ENCODE measurements around the gene PLEKHG5.
"Not testable (repeated sequence)": the region's sequence is repeated elsewhere in the genome, so short reads cannot be mapped to it uniquely, and the experiment has no call there.

PLEKHG5 gene

DNA sequence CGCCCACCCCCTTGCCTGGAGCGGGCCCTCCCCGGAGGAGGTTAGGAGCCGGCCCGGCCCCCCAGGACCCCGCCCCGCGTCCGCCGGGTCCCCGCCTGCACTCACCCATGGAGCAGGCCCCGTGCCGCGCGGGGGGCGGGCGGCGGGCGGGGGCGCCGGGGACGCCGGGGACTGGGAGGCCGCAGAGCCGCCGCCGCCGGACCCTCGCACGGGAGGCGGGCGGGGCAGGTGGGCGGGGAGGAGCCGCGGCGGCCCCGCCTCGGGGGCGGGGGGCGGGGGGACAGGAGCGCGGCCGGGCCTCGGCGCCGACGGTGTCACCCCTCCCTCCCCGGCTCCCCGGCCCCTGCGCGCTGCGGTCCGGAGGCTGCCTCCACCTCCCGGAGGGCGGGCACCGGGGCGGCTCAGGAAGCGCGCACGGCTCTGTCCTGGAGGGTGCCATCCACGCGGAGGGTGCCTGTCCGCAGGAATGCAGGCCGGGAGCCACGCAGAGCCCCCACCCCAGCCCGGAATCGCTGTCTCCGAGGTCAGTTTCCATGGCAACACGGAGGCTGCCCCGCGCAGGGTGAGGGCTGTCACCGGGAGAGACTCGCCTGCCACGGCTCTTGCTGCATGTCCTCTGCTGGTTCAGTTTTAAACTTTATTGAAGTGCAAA is 5.9 kb upstream of the PLEKHG5 start:
- DNase-seq (ENCODE audit: insufficient read length, low spot score) (no peak), FAIRE-seq (peak; percentile 13)

DNA sequence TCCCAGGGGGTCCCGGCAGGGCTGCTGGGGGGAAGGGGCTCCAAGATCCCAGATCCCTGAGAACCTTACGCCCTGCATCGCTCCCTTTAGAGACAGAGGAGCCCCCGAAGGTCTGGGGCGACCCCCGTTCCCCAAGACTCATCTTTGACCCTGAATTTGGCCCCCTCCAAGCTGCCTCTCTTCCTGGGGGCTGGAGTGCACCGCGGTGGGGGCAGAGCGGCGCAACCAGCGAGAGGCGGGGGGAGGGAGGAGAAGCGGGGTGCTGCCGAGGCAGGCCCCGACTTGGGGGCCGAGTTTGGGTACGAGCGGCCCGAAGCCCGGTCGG is 5.4 kb upstream of the PLEKHG5 start:
- FAIRE-seq (no peak), DNase-seq (ENCODE audit: insufficient read length, low spot score) (no peak)

DNA sequence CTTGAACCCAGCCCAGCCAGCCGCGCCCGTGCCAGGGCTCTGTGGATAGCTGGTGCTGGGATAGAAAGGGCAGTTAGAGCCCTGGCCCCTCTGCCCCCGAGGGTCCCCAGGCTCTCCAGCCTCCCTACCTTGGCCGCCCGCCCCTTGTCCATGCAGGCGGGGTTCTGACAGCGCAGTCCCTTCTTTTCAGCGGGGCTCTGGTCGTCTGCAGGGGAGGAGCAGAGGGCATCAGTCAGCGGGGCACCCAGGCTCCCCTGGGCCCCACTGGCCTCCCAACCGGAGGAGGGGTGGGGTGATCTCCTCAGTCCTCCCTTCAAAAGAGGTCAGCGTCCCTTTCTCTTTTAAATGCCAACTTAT is 4.9 kb upstream of the PLEKHG5 start:
- FAIRE-seq = no peak
- DNase-seq (ENCODE audit: insufficient read length, low spot score) = no peak

DNA sequence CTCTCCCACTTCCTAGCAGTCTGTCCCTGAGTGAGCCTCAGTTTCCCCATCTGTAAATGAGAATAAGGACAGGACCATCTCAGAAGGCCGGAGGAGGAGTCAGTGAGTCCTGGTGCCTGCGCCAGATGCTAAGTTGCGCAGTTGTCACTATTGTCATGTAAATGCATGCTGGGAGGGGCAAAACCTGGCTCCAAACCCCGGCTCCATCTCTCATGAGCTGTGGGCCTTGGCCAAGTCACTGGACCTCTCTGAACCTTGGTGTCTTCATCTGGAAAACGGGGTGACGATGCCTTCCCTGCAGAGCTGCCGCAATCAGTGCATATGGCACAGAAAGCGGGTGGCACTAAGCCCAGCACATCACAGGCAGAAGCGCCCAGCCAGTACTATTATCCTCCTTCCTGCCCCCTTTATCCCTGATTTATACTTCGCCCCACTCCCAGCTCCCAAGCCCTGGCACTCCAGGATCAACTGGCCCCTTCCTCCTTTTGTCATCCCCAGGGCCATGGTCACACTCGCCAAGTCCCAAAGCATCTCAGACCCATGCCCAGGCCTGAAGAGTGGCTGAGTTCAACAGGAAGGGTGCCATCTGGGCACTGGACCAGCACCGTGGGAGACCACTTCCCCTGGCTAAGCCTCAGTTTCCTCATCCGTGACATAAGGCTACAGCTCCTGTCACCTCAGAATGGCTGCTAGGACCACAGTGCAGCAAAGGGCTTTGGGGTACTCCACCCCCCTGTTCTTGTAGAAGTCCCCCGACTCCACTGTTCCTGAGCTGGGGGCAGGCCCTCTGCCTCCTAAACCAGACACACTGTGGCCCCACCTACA is 4.3 kb upstream of the PLEKHG5 start:
- no peak for FAIRE-seq
- no peak for DNase-seq (ENCODE audit: insufficient read length, low spot score)

DNA sequence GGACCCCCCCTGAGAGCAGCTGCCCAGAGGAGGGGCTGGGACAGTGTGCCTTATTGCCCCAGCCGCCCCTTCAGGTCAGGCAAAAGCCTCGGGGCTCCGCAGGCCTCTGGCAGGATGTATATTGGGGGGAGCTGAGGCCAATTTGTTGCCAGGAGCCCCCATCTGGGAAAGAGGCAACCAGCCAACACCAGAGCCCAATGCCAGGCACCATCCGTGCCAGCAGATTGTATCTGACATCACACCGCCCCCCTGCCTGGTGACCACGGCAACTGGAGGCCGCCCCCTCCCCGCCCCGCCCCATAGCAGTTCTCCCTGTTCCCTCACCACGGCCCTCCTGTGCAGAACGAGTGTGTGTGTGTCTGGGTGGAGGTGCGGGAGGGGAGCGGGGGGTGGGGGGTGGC is 3.6 kb upstream of the PLEKHG5 start:
- FAIRE-seq (peak; percentile 66), DNase-seq (ENCODE audit: insufficient read length, low spot score) (no peak)

DNA sequence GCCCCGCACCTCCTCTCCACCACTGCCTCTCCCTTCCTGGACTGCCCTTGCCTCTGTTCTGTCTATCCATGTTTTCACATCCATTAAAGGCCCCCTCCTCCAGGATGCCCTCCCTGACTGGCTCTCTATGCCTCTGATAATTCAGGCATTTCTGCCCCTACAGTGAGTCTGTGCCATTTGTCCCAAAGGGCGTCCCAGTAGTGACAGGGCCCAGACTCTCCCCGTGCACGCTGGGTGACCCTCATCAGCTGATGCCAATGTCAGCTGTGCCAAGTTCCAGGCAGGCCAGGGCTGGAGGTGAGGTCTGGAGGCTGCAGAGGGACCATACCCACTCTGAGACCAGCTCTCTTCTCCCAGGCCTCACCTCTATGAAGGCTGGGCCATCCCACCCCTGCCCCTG is 3.2 kb upstream of the PLEKHG5 start:
- FAIRE-seq (no peak), DNase-seq (ENCODE audit: insufficient read length, low spot score) (no peak)

DNA sequence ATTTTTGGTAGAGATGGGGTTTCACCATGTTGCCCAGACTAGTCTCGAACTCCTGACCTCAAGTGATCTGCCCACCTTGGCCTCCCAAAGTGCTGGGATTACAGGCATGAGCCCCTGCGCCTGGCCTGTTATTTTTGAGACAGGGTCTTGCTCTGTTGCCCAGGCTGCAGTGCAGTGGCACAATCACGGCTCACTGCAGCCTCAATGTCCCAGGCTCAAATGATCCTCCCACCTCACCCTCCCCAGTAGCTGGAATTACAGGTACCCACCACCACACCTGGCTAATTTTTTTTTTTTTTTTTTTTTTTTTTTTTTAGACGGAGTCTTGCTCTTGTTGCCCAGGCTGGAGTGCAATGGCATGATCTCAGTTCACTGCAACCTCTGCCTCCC is 2.4 kb upstream of the PLEKHG5 start:
- not testable (repeated sequence) for FAIRE-seq; DNase-seq (ENCODE audit: insufficient read length, low spot score)

DNA sequence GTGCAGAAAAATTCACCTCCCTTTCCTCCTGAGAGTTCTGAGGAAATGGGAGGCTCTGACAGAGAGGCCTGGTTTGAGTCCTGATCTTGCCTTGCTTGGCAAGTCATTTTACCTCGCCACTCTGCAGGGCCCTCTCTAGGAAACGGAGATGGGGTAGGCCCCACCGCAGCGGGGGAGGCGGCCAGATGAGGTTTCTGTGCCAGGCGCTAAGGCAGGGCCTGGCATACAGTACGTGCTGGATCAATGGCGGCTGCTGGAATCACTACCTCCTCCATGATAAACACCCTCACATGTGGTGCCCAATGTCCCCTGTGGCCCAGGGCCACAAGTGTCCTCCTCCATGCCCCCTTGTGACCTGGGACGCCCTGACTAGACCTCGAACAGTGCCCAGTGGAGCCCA is 499 bp upstream of the PLEKHG5 start:
- DNase-seq (ENCODE audit: insufficient read length, low spot score) (no peak), FAIRE-seq (no peak)

DNA sequence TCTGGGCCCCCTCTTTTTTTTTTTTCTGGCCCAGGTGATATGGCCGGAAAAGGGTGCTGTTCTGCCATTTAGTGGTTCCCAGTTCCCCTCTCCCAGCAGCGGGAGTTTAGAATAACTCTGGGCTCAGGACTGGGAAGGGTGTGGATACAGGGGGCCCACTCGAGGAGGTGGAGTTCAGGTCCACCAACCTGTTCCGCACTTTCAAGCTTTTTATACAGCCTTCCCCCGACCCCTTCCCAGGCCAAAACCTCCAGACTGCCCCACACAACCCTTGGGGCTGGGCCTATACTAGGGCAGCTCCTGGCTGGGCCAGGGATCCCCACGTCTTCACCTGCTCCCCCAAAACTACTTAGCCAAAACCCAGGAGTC is 402 bp downstream of the PLEKHG5 start:
- DNase-seq (ENCODE audit: insufficient read length, low spot score) (no peak), FAIRE-seq (no peak)

DNA sequence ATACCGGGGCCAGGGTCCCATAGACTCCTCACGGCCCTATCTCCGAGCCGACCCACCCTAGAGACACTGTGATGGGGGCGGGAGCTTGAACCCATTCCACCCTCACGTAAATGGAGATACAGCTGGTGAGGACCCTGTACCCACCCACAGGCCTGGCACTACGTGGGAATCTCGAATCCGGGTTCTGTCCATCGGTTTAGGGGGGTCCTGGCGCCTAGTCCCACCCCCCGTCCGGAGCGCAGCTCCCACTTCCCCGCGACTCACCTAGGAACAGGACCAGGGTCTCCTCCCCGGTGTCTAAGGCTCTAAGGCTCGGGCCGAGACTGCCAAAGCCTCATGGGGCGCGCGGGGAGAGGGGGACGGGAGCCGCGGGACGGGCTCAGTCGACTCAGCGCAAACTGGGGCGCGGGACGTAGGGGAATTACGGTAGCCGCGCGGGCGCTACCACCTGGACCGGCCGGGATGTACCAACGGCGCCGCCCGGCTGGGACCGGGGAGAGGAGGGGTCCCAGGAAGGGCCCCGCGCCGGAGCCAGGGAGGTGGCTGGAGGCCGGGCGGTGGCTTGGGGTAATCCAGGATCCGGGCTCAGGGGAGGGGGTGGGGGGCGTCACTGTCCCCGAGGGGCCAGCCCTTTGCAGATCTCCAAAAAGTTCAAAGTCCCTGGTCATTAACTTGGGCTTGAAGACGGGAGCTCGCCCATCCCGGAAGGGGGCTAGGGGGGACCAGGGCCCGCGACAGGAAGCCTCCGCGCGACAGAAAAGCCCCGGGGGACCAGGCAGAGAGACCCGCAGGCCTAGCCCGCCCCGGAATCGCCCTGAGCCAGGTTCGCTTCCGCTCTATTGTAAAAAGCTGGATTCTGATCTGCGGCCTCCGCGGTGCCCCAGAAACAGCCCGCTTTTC is 1.0 kb downstream of the PLEKHG5 start:
- peak; percentile 60 for DNase-seq (ENCODE audit: insufficient read length, low spot score)
- no peak for FAIRE-seq

DNA sequence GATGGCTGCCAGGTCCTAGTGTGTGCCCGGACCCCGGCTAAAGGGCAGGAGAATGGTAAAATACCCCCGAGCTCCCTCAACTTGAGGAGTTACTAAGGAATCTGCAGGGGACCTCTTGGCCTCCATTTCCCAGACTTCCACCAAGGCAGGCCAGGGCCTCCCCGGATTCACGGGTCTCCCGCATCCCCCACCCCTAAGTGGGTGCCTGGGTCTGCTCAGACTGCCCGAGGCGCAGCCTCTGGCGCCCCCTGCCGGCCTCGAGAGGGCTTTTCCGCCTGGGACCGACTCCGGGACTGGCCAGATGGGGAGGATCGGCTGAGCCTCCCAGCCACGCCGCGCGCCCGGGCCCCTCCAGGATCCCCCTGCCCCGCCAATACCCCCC is 1.7 kb downstream of the PLEKHG5 start:
- FAIRE-seq = no peak
- peak; percentile 81 for DNase-seq (ENCODE audit: insufficient read length, low spot score)

DNA sequence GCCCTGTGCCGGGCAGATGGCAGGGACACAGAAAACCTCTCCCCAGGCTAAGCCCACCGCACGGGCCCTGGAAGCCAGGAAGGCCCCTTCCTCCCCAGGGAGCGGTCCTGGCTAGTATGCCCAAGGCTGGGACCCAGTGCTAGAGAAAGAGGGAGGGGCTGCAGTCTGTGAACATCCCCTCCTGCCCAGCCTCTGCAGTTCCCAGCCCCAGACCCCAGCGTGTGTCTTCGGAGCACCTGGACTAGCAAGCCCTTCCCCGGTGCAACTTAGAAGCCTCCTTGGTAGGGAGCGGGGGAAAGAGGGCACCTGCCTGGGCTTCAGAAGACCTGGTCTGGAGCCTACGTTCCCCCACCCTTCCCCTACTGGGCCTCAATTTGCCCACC is 2.1 kb downstream of the PLEKHG5 start:
- DNase-seq (ENCODE audit: insufficient read length, low spot score) (no peak), FAIRE-seq (no peak)

DNA sequence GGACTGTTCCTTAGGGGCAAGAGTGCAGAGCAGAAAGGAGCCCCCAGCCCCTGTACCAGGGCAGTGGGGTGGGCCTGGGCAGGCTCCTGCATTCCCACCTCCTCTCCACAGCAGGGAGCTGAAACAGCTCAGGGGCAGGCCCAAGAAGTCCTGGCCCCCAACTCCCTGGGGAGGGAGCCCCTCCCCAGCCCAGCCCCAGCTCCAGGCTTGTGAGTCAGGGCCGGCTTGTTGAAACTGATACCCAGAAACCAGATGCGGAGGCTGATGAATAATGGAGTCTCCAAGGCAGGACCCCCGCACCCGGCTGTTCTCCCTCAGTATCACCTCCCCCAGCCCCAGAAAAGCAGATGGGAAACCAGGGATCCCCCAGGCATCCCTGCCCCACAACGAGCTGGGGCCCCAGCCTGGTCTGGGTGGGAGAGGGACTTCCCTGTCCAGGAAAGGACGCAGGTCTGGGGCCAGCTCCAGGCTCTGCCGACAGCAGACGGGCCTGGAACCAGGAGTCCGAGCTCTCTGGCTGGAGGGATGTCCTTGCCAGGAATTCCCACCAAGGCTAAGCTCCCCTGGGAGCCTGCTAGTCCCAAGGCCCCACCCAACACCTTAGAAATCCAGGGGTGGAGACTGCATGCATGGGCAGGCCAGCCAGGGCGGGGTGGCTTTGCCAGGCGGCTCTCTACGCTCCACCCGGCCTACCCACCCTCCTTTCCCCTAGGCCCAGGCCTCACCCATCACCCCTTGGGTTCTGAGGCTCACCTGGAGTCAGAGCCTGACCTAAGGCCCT is 2.7 kb downstream of the PLEKHG5 start:
- FAIRE-seq (no peak), DNase-seq (ENCODE audit: insufficient read length, low spot score) (no peak)

DNA sequence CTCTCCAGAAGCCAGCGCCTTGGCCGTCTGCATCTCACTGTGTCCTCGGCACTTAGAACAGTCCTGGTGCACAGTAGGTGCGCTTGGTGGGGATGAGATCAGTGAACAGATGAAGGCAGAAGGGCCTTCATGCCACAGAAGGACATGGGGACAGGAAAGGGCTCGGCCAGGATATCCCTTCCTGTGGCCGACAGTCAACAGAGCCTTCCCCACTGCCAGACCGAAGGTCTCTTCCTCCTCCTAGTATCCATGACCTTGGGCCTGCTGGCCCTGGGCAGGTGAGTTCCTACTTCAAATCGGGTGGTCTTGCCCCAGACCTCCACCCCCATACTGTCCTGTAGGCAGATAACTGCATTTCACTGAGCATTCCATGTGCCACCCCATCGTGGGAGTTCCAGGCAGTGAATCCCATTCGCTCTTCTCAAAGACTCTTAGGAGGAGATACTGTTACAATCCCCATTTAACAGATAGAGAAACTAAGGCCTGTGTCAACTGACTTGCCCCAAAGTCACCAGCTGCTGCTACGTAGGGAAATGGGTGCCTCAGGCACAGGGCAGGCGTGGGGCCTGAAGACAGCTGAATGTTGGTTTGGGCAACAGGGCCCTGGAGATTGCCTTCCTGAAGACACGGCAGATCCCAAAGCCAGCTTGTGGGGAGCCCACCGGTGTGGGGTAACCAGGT is 3.5 kb downstream of the PLEKHG5 start:
- DNase-seq (ENCODE audit: insufficient read length, low spot score) (no peak), FAIRE-seq (no peak)

DNA sequence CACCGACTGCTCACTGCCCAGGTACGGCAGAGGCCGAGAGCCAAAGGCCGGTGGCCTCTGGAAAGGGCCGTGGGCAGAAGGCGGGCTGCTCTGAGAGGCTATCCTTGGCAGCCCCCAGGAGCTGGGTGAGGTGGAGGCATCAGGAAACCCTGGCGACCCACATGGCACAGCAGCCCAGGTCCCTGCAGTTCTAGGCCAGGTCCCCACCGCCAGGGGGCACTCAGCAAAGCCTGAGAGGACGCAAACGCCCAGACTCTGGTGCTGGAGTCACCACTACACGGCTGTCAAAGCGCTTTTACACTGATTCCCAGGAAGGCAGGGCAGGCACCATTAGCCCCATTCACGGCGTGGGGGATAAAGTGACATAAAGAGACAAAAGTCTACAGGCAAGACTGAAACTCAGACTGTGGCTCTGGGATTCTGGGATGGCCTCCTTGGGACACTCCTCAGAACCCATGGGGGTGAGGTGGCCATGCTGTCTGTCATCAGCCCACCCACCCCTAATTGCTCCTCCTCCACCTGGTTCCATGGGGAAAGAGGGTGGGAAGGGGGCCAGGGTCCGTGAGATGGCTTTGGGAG is 4.9 kb downstream of the PLEKHG5 start:
- peak; percentile 84 for DNase-seq (ENCODE audit: insufficient read length, low spot score)
- FAIRE-seq = peak; percentile 54

DNA sequence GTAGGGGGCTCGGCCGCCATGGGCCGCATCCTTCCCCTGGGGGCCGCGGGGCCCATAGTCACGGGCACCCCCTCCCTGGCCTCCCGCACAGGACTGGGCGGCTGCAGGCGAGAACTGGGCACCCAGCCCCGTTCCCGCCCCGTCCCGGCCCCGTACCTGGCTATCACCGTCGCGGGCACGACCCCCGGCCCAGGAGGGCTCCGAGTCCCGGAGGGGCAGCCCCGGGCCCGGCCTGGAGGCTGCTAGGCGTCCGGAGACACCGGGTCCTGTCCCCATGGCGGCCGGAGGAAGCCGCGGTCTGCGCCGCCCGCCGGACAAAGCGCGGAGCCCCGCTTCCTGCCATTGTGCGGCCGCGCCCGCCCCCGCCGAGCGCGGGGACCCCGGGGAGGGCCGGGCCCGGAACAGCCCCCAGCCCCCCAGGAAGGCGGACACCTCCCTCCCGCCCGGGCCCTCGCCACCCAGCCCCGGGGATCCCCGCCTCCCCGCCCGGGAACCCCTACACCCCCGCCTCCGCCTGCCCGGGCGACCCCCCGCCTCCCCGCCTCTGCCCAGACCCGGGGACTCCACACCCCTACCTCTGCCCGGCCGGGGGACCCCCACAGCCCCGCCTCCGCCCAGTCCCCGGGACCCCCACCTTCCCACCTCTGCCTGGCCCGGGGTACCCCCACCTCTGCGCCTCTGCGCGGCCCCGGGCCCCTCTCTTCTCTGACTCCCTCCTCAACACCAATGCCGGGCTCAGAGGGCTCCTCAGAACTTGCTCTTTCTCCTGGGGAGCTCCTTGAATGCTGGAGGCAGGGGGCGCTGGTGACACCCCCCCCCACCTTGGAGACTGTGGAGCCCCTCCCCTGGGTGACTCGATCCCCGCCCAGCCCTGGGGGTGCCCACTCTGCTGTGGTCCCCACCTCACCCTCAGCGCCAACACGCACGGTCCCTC is 6.0 kb downstream of the PLEKHG5 start:
- no peak for FAIRE-seq
- no peak for DNase-seq (ENCODE audit: insufficient read length, low spot score)

DNA sequence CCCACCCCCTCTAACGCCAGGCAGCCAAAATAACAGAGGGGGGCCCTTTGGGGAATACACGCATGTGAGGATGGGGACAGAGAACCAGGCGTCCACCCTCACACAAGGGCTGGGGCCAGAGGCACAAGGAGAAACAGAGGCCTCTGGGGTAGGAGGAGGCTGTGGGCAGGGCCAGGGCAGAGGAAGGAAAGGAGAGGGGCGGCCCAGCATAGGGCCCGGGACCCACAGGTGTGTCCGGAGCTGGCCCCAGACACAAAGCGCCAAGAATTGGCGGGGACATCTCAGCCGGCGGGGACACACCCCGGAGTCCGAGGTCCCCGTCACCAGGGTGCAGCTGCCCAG is 6.7 kb downstream of the PLEKHG5 start:
- FAIRE-seq (no peak), DNase-seq (ENCODE audit: insufficient read length, low spot score) (no peak)

DNA sequence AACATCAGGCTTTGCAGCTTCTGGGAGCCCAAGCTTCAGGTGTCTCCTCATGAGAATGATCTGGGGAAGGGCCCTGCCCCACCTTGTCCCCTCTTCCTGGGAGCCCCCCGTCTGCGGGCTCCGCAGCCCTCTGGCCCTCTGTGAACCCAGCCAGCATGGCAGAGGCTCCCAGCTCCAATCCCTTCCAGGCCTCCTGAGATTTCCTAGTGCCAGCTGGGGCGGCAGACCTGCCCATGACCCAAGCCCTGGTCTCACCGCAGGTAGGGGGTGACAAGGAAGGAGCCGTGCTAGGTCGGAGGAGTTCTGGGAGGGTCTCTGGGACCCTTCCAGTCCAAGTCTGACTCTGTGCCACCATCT is 7.7 kb downstream of the PLEKHG5 start:
- FAIRE-seq = no peak
- DNase-seq (ENCODE audit: insufficient read length, low spot score) = no peak

Data from HTR-8/SVneo (cell line).